T-helper 1 cell treated with Interleukin-12 subunit alpha and Interleukin-12 subunit beta and Interleukin-4 antibody, amounts not matched to agents 30 μg/mL and 1 μg/mL, for 36 hours (primary cell): Measurements from ENCODE around the gene VAC14.

Source experiments
- H3K27ac Mint-ChIP-seq: one replicate; pipeline ENCODE4 v1.8.0; 2021; ENCODE audit warnings: mild to moderate bottlenecking, mixed read lengths
- H3K27me3 Mint-ChIP-seq: one replicate; pipeline ENCODE4 v1.8.0; 2021; ENCODE audit warnings: low read depth, mixed read lengths
- H3K36me3 Mint-ChIP-seq: one replicate; pipeline ENCODE4 v1.8.0; 2021; ENCODE audit warnings: low read depth, mixed read lengths
- H3K4me1 Mint-ChIP-seq: one replicate; pipeline ENCODE4 v1.8.0; 2021; ENCODE audit warnings: low read depth, mixed read lengths
- H3K4me3 Mint-ChIP-seq: one replicate; pipeline ENCODE4 v1.8.0; 2021; ENCODE audit warnings: mild to moderate bottlenecking, moderate library complexity, mixed read lengths
- H3K9me3 Mint-ChIP-seq: one replicate; pipeline ENCODE4 v1.8.0; 2021; ENCODE audit warnings: mixed read lengths

The VAC14 gene

DNA sequence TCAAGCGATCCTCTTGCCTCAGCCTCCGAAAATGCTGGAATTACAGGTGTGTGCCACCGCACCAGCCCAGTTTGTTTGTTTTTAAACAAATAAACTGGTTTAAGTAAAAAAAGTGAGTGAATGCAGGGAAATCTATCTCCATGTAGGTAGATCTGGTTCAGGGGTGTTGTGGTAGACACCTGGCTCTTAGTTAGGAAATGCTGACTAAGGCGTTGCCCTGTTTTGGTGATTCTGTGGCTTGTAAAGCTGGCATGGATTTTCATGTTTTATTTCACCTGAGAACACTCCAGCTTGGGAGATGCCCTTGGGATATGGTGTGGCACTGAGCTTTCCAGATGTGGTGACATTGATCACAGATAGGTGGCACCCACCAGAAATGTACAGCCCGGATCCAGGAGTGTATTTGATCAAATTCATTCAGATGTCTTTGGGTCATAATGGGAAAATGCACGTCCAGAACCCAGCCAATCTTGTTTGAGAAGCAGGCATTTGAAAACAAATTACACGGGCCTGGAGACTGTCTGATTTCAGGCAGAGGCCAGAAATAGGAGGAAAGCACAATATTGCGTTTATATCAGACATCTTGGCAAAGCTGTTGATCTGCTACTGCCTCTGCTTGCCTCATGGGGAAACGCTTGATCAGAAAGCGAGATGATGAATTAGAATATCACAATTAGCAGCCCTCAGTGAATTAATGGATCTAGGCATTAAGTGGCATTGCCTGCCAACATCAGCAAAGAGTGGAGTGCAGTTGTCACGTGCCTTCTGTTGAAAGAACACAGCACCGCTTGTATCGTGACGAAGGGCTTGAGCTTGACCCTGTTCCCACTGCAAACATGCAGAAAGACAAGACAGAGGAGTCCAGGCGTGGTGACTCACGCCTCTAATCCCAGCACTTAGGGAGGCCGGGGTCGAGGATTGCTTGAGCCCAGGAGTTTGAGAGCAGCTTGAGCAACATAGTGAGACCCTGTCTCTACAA lies 161.9 kb downstream of the VAC14 start:
- Mint-ChIP-seq H3K27me3 (peaks cover 10% of the 10 kb centered on the region), H3K36me3 (no peaks in the 10 kb centered on the region), H3K4me3 (no peak overlapping the region)

More for the DNA sequence above, 161.9 kb downstream of the VAC14 start:
- H3K4me1 Mint-ChIP-seq: no peaks in the 10 kb centered on the region
- H3K9me3 Mint-ChIP-seq: no peaks in the 10 kb centered on the region
- no peak overlapping the region for H3K27ac Mint-ChIP-seq
